RWPE2 (cell line): ENCODE measurements around the gene ANXA3.

Source experiments
- ATAC-seq: fragments of 200-7000 bp; cut with Tn5 transposase; 3 replicates; pipeline ENCODE4 v1.9.1; 2021; ENCODE audit warnings: low read depth
- DNase-seq: peaks from one replicate; pipeline ENCODE4 v3.0.0-alpha.2; 2020; ENCODE audit warnings: low spot score
- H3K27ac ChIP-seq: fragments of 450-650 bp; 2 replicates; pipeline ENCODE4 v1.5.1; 2017; ENCODE audit warnings: mild to moderate bottlenecking; ENCODE audit not compliant: poor library complexity, severe bottlenecking
- H3K27me3 ChIP-seq: fragments of 250-450 bp; sonication (Bioruptor Pico); 2 replicates; pipeline ENCODE4 v1.5.1; 2021; ENCODE audit warnings: mild to moderate bottlenecking, moderate library complexity; ENCODE audit not compliant: insufficient read depth, poor library complexity, severe bottlenecking
- H3K36me3 ChIP-seq: fragments of 250-450 bp; sonication (Bioruptor Pico); 2 replicates; pipeline ENCODE4 v1.5.1; 2020; ENCODE audit warnings: low read depth, mild to moderate bottlenecking, moderate library complexity
- H3K4me1 ChIP-seq: fragments of 250-450 bp; sonication (Bioruptor Pico); 2 replicates; pipeline ENCODE4 v1.5.1; 2021; ENCODE audit warnings: mild to moderate bottlenecking, moderate library complexity; ENCODE audit not compliant: insufficient read depth, poor library complexity, severe bottlenecking
- H3K4me3 ChIP-seq: fragments of 250-450 bp; sonication (Bioruptor Pico); 2 replicates; pipeline ENCODE4 v1.5.1; 2021; ENCODE audit warnings: mild to moderate bottlenecking, moderate library complexity; ENCODE audit not compliant: severe bottlenecking
- H3K9me3 ChIP-seq: fragments of 250-450 bp; sonication (Bioruptor Pico); 2 replicates; pipeline ENCODE4 v1.5.1; 2021; ENCODE audit warnings: mild to moderate bottlenecking, moderate library complexity; ENCODE audit not compliant: severe bottlenecking
- CTCF ChIP-seq: fragments of 450-650 bp; IDR thresholded peaks from one replicate; pipeline ENCODE4 v1.5.1; 2017; ENCODE audit warnings: mild to moderate bottlenecking, moderate library complexity; ENCODE audit not compliant: poor library complexity, severe bottlenecking

Gene ANXA3

GRCh38 chr4:78648640-78649363, 97.2 kb downstream of the ANXA3 start:
- ATAC-seq (no peak), DNase-seq (no peak)
- TF ChIP-seq CTCF = no peak
- no peaks in the 10 kb centered on the region for H3K36me3 ChIP-seq
- H3K4me3 ChIP-seq = no peak overlapping the region
- H3K27me3 ChIP-seq = no peaks in the 10 kb centered on the region
- H3K4me1 ChIP-seq = peaks cover 47% of the 10 kb centered on the region
- H3K9me3 ChIP-seq = no peaks in the 10 kb centered on the region
- peak overlapping the region; percentile 99 for H3K27ac ChIP-seq

GRCh38 chr4:78650106-78651024, 98.8 kb downstream of the ANXA3 start:
- DNase-seq (no peak), ATAC-seq (peak; percentile 58)
- Histone ChIP-seq H3K4me1 (peaks cover 32% of the 10 kb centered on the region), H3K36me3 (no peaks in the 10 kb centered on the region), H3K27ac (peak overlapping the region; percentile 90), H3K27me3 (no peaks in the 10 kb centered on the region), H3K4me3 (no peak overlapping the region), H3K9me3 (no peaks in the 10 kb centered on the region)
- TF ChIP-seq CTCF = no peak

- ATAC-seq (no peak), DNase-seq (no peak)
- Histone ChIP-seq H3K36me3 (no peaks in the 10 kb centered on the region), H3K27me3 (no peaks in the 10 kb centered on the region), H3K9me3 (no peaks in the 10 kb centered on the region), H3K4me3 (no peak overlapping the region), H3K4me1 (peaks cover 28% of the 10 kb centered on the region), H3K27ac (peak overlapping the region; percentile 90)
- TF ChIP-seq CTCF = no peak
Observed at GRCh38 chr4:78651250-78651860, 99.8 kb downstream of the ANXA3 start.

- Histone ChIP-seq H3K9me3 (no peaks in the 10 kb centered on the region), H3K4me3 (no peak overlapping the region), H3K27me3 (no peaks in the 10 kb centered on the region), H3K4me1 (peaks cover 20% of the 10 kb centered on the region), H3K36me3 (no peaks in the 10 kb centered on the region), H3K27ac (peak overlapping the region; percentile 90)
- no peak for TF ChIP-seq CTCF
- DNase-seq = no peak
- no peak for ATAC-seq
Observed at GRCh38 chr4:78652282-78652876, 100.8 kb downstream of the ANXA3 start.
